Measurements from ENCODE around the gene TLCD4.

DNA sequence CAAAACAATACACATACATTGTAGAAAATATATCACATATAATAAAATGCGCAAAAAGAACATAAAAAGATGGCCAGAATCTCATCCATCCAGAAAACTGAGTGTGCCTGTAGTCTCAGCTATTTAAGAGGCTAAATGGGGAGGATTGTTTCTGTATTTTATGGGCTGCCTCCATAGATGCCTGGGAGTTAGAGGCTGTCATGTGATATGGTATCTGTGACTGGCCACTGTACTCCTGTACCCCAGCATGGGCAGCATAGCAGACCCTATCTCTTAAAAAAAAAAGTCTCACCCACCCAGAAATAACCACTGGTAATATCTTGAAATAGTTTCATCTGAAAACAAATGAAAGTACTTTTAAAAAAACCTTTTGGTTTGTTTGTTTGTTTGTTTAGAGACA lies 3.5 kb upstream of the TLCD4 start:
- TF ChIP-seq, protein P1, sequence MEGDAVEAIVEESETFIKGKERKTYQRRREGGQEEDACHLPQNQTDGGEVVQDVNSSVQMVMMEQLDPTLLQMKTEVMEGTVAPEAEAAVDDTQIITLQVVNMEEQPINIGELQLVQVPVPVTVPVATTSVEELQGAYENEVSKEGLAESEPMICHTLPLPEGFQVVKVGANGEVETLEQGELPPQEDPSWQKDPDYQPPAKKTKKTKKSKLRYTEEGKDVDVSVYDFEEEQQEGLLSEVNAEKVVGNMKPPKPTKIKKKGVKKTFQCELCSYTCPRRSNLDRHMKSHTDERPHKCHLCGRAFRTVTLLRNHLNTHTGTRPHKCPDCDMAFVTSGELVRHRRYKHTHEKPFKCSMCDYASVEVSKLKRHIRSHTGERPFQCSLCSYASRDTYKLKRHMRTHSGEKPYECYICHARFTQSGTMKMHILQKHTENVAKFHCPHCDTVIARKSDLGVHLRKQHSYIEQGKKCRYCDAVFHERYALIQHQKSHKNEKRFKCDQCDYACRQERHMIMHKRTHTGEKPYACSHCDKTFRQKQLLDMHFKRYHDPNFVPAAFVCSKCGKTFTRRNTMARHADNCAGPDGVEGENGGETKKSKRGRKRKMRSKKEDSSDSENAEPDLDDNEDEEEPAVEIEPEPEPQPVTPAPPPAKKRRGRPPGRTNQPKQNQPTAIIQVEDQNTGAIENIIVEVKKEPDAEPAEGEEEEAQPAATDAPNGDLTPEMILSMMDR (IDR thresholded peaks at IDR 0.05; ENCODE audit: low read depth, low read length) = no peak
- TF ChIP-seq EZH2phosphoT487 (IDR thresholded peaks at IDR 0.05; ENCODE audit: low read depth) = no peak
